GM18868 (cell line): ENCODE results near the gene FGD5.

ENCODE experiments used
- ATAC-seq: cut with Tn5 transposase; IDR thresholded peaks from one replicate; pipeline ENCODE4 v1.9.1; 2021; ENCODE audit warnings: mild to moderate bottlenecking, moderate library complexity; ENCODE audit not compliant: unreplicated experiment

Gene FGD5

GRCh38 chr3:14957153-14957552, 138.4 kb downstream of the FGD5 start:
- no peak for ATAC-seq

- no peak for ATAC-seq
Observed at GRCh38 chr3:14957925-14958324, 139.2 kb downstream of the FGD5 start.

DNA sequence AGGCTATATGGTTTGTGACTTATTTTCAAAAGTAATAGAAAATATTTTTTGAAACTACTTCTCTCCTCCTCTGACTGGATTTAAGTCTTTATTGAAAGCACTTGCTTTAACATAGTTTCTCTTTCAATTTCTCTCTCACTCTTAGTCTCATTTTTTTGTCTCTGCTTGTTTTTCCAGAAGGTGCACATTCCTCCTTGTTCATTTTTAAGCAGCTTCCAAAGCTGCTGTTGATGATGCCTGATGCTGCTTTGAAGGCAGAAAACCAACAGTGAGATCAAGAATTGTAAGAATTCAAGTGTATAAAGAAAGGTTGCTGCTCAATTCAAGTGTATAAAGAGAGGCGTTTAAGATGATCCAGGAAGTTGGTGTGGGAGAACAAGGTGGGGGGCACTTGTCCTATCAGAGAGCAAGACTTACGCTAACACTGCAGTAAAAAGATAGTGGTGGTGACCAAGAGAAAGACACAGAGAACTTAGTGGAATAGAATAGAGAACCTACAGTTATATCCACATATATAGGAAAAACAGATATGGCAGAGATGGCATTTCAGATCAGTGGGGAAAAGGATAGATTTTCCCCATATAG, 140.7 kb downstream of the FGD5 start:
- ATAC-seq: peak; percentile 51

GRCh38 chr3:14962762-14963161, 144.0 kb downstream of the FGD5 start:
- ATAC-seq: no peak

GRCh38 chr3:14967285-14967684, 148.5 kb downstream of the FGD5 start:
- no peak for ATAC-seq

DNA sequence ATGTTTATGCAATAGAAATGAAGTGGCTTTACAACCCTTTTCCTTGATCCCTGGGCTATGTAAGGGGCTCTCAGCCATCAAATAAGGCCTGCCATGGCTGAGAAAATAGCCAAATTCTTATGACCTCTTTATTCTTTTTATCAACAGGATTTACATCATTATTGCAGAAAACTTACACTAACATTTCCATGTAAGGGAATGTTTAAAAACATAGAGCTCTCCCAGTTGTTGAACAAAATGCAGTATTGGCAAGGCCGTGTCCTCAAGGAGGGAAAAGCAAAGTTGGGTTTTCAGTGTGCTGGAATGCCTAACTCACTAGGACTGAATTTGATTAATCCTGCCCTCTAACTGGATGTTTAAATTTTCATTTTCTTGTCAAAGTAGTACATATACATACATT, 150.9 kb downstream of the FGD5 start:
- no peak for ATAC-seq

- ATAC-seq: no peak
Observed at GRCh38 chr3:14976317-14976716, 157.6 kb downstream of the FGD5 start.

DNA sequence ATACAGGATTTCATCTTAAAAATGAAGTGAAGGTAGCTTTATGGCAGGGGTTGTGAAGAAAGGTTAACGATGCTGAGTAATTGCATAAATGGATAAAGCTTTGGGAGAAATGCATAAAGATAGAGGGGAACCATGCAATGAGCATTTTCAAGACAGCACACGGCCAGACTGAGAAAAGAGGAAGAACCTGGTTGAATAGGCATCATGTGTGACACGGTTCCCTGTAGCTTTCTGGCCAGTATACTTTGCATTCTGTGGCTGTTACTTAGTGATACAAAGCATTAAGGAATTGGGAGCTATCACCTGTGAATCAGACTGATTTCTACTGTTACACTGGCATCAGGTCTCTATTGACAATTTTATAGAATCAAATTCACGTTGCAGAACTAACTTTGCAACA, 161.9 kb downstream of the FGD5 start:
- peak; percentile 62 for ATAC-seq
